K562 (cell line): ENCODE data around the gene SP4.

Experiments
- FOXP1 ChIP-seq: sonication (generic); formaldehyde crosslinking; IDR thresholded peaks from 2 replicates; pipeline ENCODE4 v1.8.0; 2022; ENCODE audit warnings: mild to moderate bottlenecking, missing genetic modification reagents
- POU5F1 ChIP-seq: fragments of 150-350 bp; IDR thresholded peaks from 2 replicates; pipeline ENCODE4 v1.6.1; 2014; ENCODE audit warnings: borderline replicate concordance, low read length, low read depth, mild to moderate bottlenecking; ENCODE audit not compliant: partially characterized antibody
- ZHX1 ChIP-seq: fragments of 150-350 bp; conservative IDR thresholded peaks from 2 replicates; pipeline ENCODE4 v1.6.1; 2014; ENCODE audit warnings: low read length
- TF ChIP-seq, protein P1 (sequence below), 3 experiments: IDR thresholded peaks in 2 of 3; conservative IDR thresholded peaks in 1 of 3; 2 replicates each; pipeline ENCODE4 v1.5.1; 2011 to 2012; ENCODE audit warnings: low read length in 3 of 3, mild to moderate bottlenecking in 3 of 3, control low read depth in 2 of 3, improper control_type of control experiment in 1 of 3, inconsistent platforms in 1 of 3, low read depth in 1 of 3, mixed read lengths in 1 of 3, moderate library complexity in 1 of 3; ENCODE audit not compliant: insufficient read depth in 2 of 3

GRCh38 chr7:21526448-21526847 is 98.6 kb downstream of the SP4 start:
- TF ChIP-seq, protein P1, sequence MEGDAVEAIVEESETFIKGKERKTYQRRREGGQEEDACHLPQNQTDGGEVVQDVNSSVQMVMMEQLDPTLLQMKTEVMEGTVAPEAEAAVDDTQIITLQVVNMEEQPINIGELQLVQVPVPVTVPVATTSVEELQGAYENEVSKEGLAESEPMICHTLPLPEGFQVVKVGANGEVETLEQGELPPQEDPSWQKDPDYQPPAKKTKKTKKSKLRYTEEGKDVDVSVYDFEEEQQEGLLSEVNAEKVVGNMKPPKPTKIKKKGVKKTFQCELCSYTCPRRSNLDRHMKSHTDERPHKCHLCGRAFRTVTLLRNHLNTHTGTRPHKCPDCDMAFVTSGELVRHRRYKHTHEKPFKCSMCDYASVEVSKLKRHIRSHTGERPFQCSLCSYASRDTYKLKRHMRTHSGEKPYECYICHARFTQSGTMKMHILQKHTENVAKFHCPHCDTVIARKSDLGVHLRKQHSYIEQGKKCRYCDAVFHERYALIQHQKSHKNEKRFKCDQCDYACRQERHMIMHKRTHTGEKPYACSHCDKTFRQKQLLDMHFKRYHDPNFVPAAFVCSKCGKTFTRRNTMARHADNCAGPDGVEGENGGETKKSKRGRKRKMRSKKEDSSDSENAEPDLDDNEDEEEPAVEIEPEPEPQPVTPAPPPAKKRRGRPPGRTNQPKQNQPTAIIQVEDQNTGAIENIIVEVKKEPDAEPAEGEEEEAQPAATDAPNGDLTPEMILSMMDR (IDR thresholded peaks at IDR 0.05 in 2 of 3, conservative IDR thresholded peaks at IDR 0.05 in 1 of 3; ENCODE audit: insufficient read depth in 2 of 3, low read depth in 1 of 3, low read length in 3 of 3), result no peak
- TF ChIP-seq FOXP1 (CRISPR knock-in tag), result no peak
- TF ChIP-seq POU5F1, result no peak
- no peak for TF ChIP-seq ZHX1
